H1 (cell line): ENCODE results near the gene SPEF1. TPM values are rescaled to one million over a fixed set of nuclear protein-coding genes. Genes with fewer than 3 reads are reported as not detected.

Experiments
- CHD7 ChIP-seq: fragments of 300-600 bp; sonication (generic); IDR thresholded peaks from 2 replicates; pipeline ENCODE4 v1.7.1; 2012; ENCODE audit warnings: low read length, moderate library complexity, mild to moderate bottlenecking, inconsistent platforms; ENCODE audit not compliant: insufficient replicate concordance
- EZH2 ChIP-seq: fragments of 200-600 bp; sonication (generic); IDR thresholded peaks from 2 replicates; pipeline ENCODE4 v1.7.1; 2012; ENCODE audit warnings: low read depth, mild to moderate bottlenecking, moderate library complexity, low read length, inconsistent platforms; ENCODE audit not compliant: severe bottlenecking
- PHF8 ChIP-seq: fragments of 200-600 bp; sonication (generic); conservative IDR thresholded peaks from 2 replicates; pipeline ENCODE4 v1.7.1; 2012; ENCODE audit warnings: low read depth, mild to moderate bottlenecking, inconsistent platforms, low read length, moderate library complexity
- SP2 ChIP-seq: IDR thresholded peaks from 2 replicates; pipeline ENCODE4 v1.6.1; 2012; ENCODE audit warnings: mild to moderate bottlenecking, low read length, inconsistent platforms
- SP4 ChIP-seq: IDR thresholded peaks from 2 replicates; pipeline ENCODE4 v1.6.1; 2012; ENCODE audit warnings: low read length, inconsistent platforms
- polyA plus RNA-seq, 7 experiments: library from polyadenylated mRNA; depleted of rRNA in 3 of 7; stranded (reverse) in 5 of 7; unstranded in 2 of 7; fragments of >200 nt in 5 of 7; fragments of 200-250 nt in 2 of 7; gene quantifications; 1 replicate in 5 of 7; 2 replicates in 1 of 7; 4 replicates in 1 of 7; pipeline versions ENCODE4 v1.2.1 to v1.2.3, GENCODE V29; 2011 to 2013; ENCODE audit warnings: missing spikeins in 2 of 7, mixed read lengths in 2 of 7
- total RNA-seq: library from RNA; stranded (reverse); fragmentation: NEBNext Ultra II Directional; extraction: Animal tissue kit (Norgen Biotek cat#: 25700); gene quantifications from 2 replicates; pipeline ENCODE4 v1.2.1, GENCODE V29; 2021

SPEF1 gene
- total and polyA plus RNA-seq, 2 of the 8 experiments (the other 6 are each of a cell fraction or from before 2014, with no cell fraction given), result 0.51 to 0.71 TPM

- TF ChIP-seq CHD7 (no peak), SP4 (no peak), SP2 (no peak), PHF8 (no peak), EZH2 (no peak)
These were observed 33.8 kb upstream of the SPEF1 start (continued) for GRCh38 chr20:3814928-3815495.
